ENCODE results near the gene RTL5.

GRCh38 chrX:72114306-72114705 is 17.4 kb downstream of the RTL5 start:
- TF ChIP-seq REST (IDR thresholded peaks at IDR 0.05; ENCODE audit: insufficient replicate concordance, low read depth) (no peak), CTCF (IDR thresholded peaks at IDR 0.05; ENCODE audit: insufficient read depth, low read length) (no peak), POLR2AphosphoS5 (IDR thresholded peaks at IDR 0.05; ENCODE audit: low read depth) (no peak), SPI1 (IDR thresholded peaks at IDR 0.05; ENCODE audit: borderline replicate concordance, low read depth) (no peak)

All from HL-60 (cell line).